ENCODE measurements around the gene DYRK3. TPM values are rescaled to one million over a fixed set of nuclear protein-coding genes. Genes with fewer than 3 reads are reported as not detected.

The DYRK3 gene
- total RNA-seq, 1 experiment from 2014 or later: 7.1 TPM

DNA sequence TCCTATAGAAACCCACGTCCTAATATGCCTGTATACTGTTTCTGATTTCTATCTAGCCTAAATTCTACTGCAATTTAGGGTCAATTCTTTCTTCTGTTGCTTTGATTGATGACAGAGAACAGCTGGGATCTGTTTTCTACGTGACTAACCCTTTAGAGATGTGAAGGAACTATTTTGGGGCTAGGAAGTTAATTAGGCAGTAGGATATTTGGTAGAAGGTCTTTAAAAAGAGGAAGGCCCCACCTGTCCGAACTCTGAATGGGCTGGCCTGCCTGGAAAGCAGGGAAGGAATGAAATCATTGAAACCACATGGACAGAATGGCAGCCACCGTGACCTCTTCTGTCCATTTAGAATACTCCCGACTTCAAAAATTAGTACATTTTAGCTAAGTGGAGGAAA, 44.1 kb upstream of the DYRK3 start:
- POLR2A ChIA-PET: no interaction called here

GRCh38 chr1:206591696-206592095, 43.6 kb upstream of the DYRK3 start:
- no peak overlapping the region for H3K4me3 ChIP-seq (replicated peaks in 1 of 2; ENCODE audit: low read depth in 1 of 2, low read length in 2 of 2)
- no peaks in the 10 kb centered on the region for H3K79me2 ChIP-seq (ENCODE audit: insufficient read depth, low read length)
- DNase-seq (ENCODE audit: low read depth, low spot score) (no peak), ATAC-seq (no peak)
- H3K9me2 ChIP-seq (ENCODE audit: insufficient read depth): no peaks in the 10 kb centered on the region
- no peak overlapping the region for H2AFZ ChIP-seq (ENCODE audit: low read depth, low read length, poor library complexity, severe bottlenecking)
- intact Hi-C loops (cut with micrococcal nuclease): no loop called here
- no peak overlapping the region for H3K4me2 ChIP-seq (ENCODE audit: low read length)
- no peaks in the 10 kb centered on the region for H4K20me1 ChIP-seq (ENCODE audit: insufficient read depth)
- ChIA-PET CTCF (interaction anchor here (1.9 to 3.1 kb wide), 2 partner anchors 8 to 101 kb away, joined by 5 to 10 read pairs; no protein-coding TSS in a partner anchor), POLR2A (no interaction called here), RAD21 (ENCODE audit: low non-redundant PET in 1 of 2, low total read pairs in 2 of 2, uncharacterized antibody in 2 of 2, unreplicated experiment in 2 of 2) (no interaction called here)
- H3K27ac ChIP-seq (ENCODE audit: low read depth, low read length): no peak overlapping the region
- H3K4me1 ChIP-seq (ENCODE audit: control insufficient read depth in 1 of 2, insufficient read depth in 2 of 2, low read length in 2 of 2): peaks cover 4 to 20% of the 10 kb centered on the region in 2 experiments; a peak in 3 of 4 replicates
- H3K9me3 ChIP-seq (ENCODE audit: control insufficient read depth in 1 of 2, insufficient read depth in 1 of 2, low read depth in 1 of 2, low read length in 2 of 2): no peaks in the 10 kb centered on the region
- H3K9ac ChIP-seq (ENCODE audit: low read length): no peak overlapping the region
- no peaks in the 10 kb centered on the region for H3K27me3 ChIP-seq (ENCODE audit: insufficient read depth, low read length)
- peaks cover 19 to 32% of the 10 kb centered on the region in 2 experiments; a peak in 3 of 4 replicates for H3K36me3 ChIP-seq (ENCODE audit: control insufficient read depth in 1 of 2, insufficient read depth in 2 of 2, low read length in 2 of 2)
- TF ChIP-seq EZH2phosphoT487 (IDR thresholded peaks at IDR 0.05; ENCODE audit: borderline replicate concordance): no peak
- TF ChIP-seq ZNF274 (IDR thresholded peaks at IDR 0.05; ENCODE audit: low read depth, low read length): no peak
- no peak for TF ChIP-seq EZH2 (IDR thresholded peaks at IDR 0.05)
- TF ChIP-seq, protein P1, sequence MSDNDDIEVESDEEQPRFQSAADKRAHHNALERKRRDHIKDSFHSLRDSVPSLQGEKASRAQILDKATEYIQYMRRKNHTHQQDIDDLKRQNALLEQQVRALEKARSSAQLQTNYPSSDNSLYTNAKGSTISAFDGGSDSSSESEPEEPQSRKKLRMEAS (IDR thresholded peaks at IDR 0.05): no peak
- TF ChIP-seq CEBPB (IDR thresholded peaks at IDR 0.05; ENCODE audit: low read depth): no peak
- no peak for TF ChIP-seq CBX3 (IDR thresholded peaks at IDR 0.05; ENCODE audit: low read depth)
- TF ChIP-seq YY1 (IDR thresholded peaks at IDR 0.05; ENCODE audit: extremely low read depth, insufficient replicate concordance, low read depth, low read length): no peak
- TF ChIP-seq ZFX (IDR thresholded peaks at IDR 0.05): no peak
- TF ChIP-seq EGR1 (IDR thresholded peaks at IDR 0.05; ENCODE audit: low read depth): no peak
- BruUV-seq (replicated peaks): no TSS peak

More for the DNA sequence above, 44.1 kb upstream of the DYRK3 start:
- DNase-seq (ENCODE audit: low read depth, low spot score) (no peak), ATAC-seq (no peak)
- RAD21 ChIA-PET (ENCODE audit: low non-redundant PET in 1 of 2, low total read pairs in 2 of 2, uncharacterized antibody in 2 of 2, unreplicated experiment in 2 of 2): no interaction called here
- H3K9me3 ChIP-seq (ENCODE audit: control insufficient read depth in 1 of 2, insufficient read depth in 1 of 2, low read depth in 1 of 2, low read length in 2 of 2): no peaks in the 10 kb centered on the region
- no peak overlapping the region for H3K27ac ChIP-seq (ENCODE audit: low read depth, low read length)
- H4K20me1 ChIP-seq (ENCODE audit: insufficient read depth): no peaks in the 10 kb centered on the region
- H3K27me3 ChIP-seq (ENCODE audit: insufficient read depth, low read length): no peaks in the 10 kb centered on the region
- no peaks in the 10 kb centered on the region for H3K9me2 ChIP-seq (ENCODE audit: insufficient read depth)
- BruUV-seq (replicated peaks): no TSS peak
- H3K4me3 ChIP-seq (replicated peaks in 1 of 2; ENCODE audit: low read depth in 1 of 2, low read length in 2 of 2): no peak overlapping the region
- no peak overlapping the region for H3K9ac ChIP-seq (ENCODE audit: low read length)
- peaks cover 18 to 27% of the 10 kb centered on the region in 2 experiments; a peak in 3 of 4 replicates for H3K36me3 ChIP-seq (ENCODE audit: control insufficient read depth in 1 of 2, insufficient read depth in 2 of 2, low read length in 2 of 2)
- CTCF ChIA-PET: interaction anchor here (1.9 to 3.1 kb wide), 2 partner anchors 8 to 101 kb away, joined by 5 to 10 read pairs; no protein-coding TSS in a partner anchor
- no peak for TF ChIP-seq ELF1 (IDR thresholded peaks at IDR 0.05; ENCODE audit: borderline replicate concordance, low read depth)
- TF ChIP-seq JUND (IDR thresholded peaks at IDR 0.05): no peak
- no peak for TF ChIP-seq ZFX (IDR thresholded peaks at IDR 0.05)
- TF ChIP-seq CEBPB (IDR thresholded peaks at IDR 0.05; ENCODE audit: low read depth): no peak
- no peak for TF ChIP-seq SIN3A (IDR thresholded peaks at IDR 0.05; ENCODE audit: low read depth)
- no peak for TF ChIP-seq TCF7L2 (IDR thresholded peaks at IDR 0.05; ENCODE audit: borderline replicate concordance, extremely low read depth, insufficient read depth, insufficient read length)
- no peak for TF ChIP-seq EZH2 (IDR thresholded peaks at IDR 0.05)
- peaks cover 4 to 20% of the 10 kb centered on the region in 2 experiments; a peak in 3 of 4 replicates for H3K4me1 ChIP-seq (ENCODE audit: control insufficient read depth in 1 of 2, insufficient read depth in 2 of 2, low read length in 2 of 2)
- H3K4me2 ChIP-seq (ENCODE audit: low read length): no peak overlapping the region
- no peaks in the 10 kb centered on the region for H3K79me2 ChIP-seq (ENCODE audit: insufficient read depth, low read length)
- H2AFZ ChIP-seq (ENCODE audit: low read depth, low read length, poor library complexity, severe bottlenecking): no peak overlapping the region
- intact Hi-C loops (cut with micrococcal nuclease): no loop called here

Measured in HCT116 (cell line).